ENCODE data around the gene DLK1. TPM values are rescaled to one million over a fixed set of nuclear protein-coding genes. Genes with fewer than 3 reads are reported as not detected.
A peak's percentile ranks its signal among the peaks of the same experiment; 100 is the strongest.

Gene DLK1
- total RNA-seq, 1 donor from 2014 or later = 8.6 TPM

- Histone ChIP-seq H3K4me3 (no peak overlapping the region), H3K4me1 (no peaks in the 10 kb centered on the region), H3K27ac (no peak overlapping the region), H3K36me3 (no peaks in the 10 kb centered on the region), H3K27me3 (no peaks in the 10 kb centered on the region), H3K9me3 (no peaks in the 10 kb centered on the region)
- TF ChIP-seq POLR2AphosphoS5 (IDR thresholded peaks at IDR 0.05; ENCODE audit: insufficient read depth in 1 of 2, low read depth in 1 of 2) = no peak
- no peak for TF ChIP-seq POLR2A (IDR thresholded peaks at IDR 0.05)
- no peak for TF ChIP-seq CTCF (IDR thresholded peaks at IDR 0.05)
- no peak for DNase-seq (ENCODE audit: extremely low spot score in 2 of 2)
- intact Hi-C loops (cut with DNase I) = no loop called here
Observed at GRCh38 chr14:100771121-100771800, 44.6 kb downstream of the DLK1 start.

GRCh38 chr14:100772607-100773165 is 46.0 kb downstream of the DLK1 start:
- H3K36me3 ChIP-seq = no peaks in the 10 kb centered on the region
- peak in 1 of 2 donors; percentile 77 for DNase-seq (ENCODE audit: extremely low spot score in 2 of 2)
- no peak for TF ChIP-seq CTCF (IDR thresholded peaks at IDR 0.05)
- TF ChIP-seq POLR2AphosphoS5 (IDR thresholded peaks at IDR 0.05; ENCODE audit: insufficient read depth in 1 of 2, low read depth in 1 of 2) = no peak
- no peak for TF ChIP-seq POLR2A (IDR thresholded peaks at IDR 0.05)
- no peak overlapping the region for H3K27ac ChIP-seq
- H3K4me1 ChIP-seq = no peaks in the 10 kb centered on the region
- H3K27me3 ChIP-seq = no peaks in the 10 kb centered on the region
- no peaks in the 10 kb centered on the region for H3K9me3 ChIP-seq
- H3K4me3 ChIP-seq = no peak overlapping the region
- intact Hi-C loops (cut with DNase I) = no loop called here

GRCh38 chr14:100773331-100774163 is 46.9 kb downstream of the DLK1 start:
- DNase-seq (ENCODE audit: extremely low spot score in 2 of 2) = peak in 1 of 2 donors; percentile 94
- intact Hi-C loops (cut with DNase I) = no loop called here
- TF ChIP-seq CTCF (IDR thresholded peaks at IDR 0.05) = no peak
- TF ChIP-seq POLR2AphosphoS5 (IDR thresholded peaks at IDR 0.05; ENCODE audit: insufficient read depth in 1 of 2, low read depth in 1 of 2) = no peak
- no peak for TF ChIP-seq POLR2A (IDR thresholded peaks at IDR 0.05)
- Histone ChIP-seq H3K4me3 (no peak overlapping the region), H3K4me1 (no peaks in the 10 kb centered on the region), H3K27me3 (no peaks in the 10 kb centered on the region), H3K9me3 (no peaks in the 10 kb centered on the region), H3K36me3 (no peaks in the 10 kb centered on the region), H3K27ac (no peak overlapping the region)

- Histone ChIP-seq H3K9me3 (no peaks in the 10 kb centered on the region), H3K36me3 (no peaks in the 10 kb centered on the region), H3K27me3 (no peaks in the 10 kb centered on the region), H3K4me3 (no peak overlapping the region), H3K4me1 (no peaks in the 10 kb centered on the region), H3K27ac (no peak overlapping the region)
- TF ChIP-seq POLR2A (IDR thresholded peaks at IDR 0.05) (no peak), POLR2AphosphoS5 (IDR thresholded peaks at IDR 0.05; ENCODE audit: insufficient read depth in 1 of 2, low read depth in 1 of 2) (no peak), CTCF (IDR thresholded peaks at IDR 0.05) (no peak)
- intact Hi-C loops (cut with DNase I) = no loop called here
- peak in 1 of 2 donors; percentile 89 for DNase-seq (ENCODE audit: extremely low spot score in 2 of 2)
Observed at GRCh38 chr14:100774164-100774537, 47.5 kb downstream of the DLK1 start.

Measured in vagina (tissue), 2 donors.